ENCODE results near the gene CNOT9. TPM values are rescaled to one million over a fixed set of nuclear protein-coding genes. Genes with fewer than 3 reads are reported as not detected.

Gene CNOT9
- total RNA-seq, 1 donor from 2014 or later, result 35.6 TPM

DNA sequence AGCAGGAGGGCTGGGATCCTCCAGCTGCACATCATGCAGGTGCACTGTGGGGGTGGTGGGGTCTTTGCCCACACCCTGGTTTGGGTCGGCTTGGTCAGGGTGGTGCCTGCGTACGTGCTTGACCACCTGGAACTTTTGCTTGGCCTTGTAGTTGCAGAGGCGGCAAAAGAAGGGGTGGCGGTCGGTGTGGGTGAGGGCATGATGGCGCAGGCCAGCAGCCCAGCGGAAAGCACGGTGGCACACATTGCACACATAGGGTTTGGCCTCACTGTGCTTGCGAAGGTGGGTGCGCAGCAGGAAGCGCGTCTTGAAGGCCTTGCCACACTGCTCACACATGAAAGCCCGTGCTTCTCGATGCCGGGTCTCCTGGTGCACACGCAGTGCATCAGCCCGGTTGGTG is 69.7 kb downstream of the CNOT9 start:
- Histone ChIP-seq H3K27me3 (ENCODE audit: insufficient read depth, low read length) (no peaks in the 10 kb centered on the region), H2AFZ (ENCODE audit: low read depth, low read length) (no peak overlapping the region), H3K9me3 (ENCODE audit: insufficient read depth, low read depth, low read length) (no peaks in the 10 kb centered on the region), H4K20me1 (ENCODE audit: insufficient read depth, low read length) (peaks cover 10% of the 10 kb centered on the region), H3K27ac (ENCODE audit: low read depth, low read length) (no peak overlapping the region), H3K79me2 (ENCODE audit: insufficient read depth, low read length) (peaks cover 3% of the 10 kb centered on the region), H3K4me1 (ENCODE audit: insufficient read depth, low read length) (no peaks in the 10 kb centered on the region), H3K36me3 (ENCODE audit: insufficient read depth, low read length) (peaks cover 52% of the 10 kb centered on the region), H3K9ac (ENCODE audit: low read length) (no peak overlapping the region), H3K4me3 (ENCODE audit: insufficient read depth, low read depth, low read length) (no peak overlapping the region), H3K4me2 (ENCODE audit: low read length) (no peak overlapping the region)
- FAIRE-seq (no peak), DNase-seq (ENCODE audit: low read depth) (no peak)
- no peaks in the 10 kb centered on the region for H3K27me3 Mint-ChIP-seq (ENCODE audit: low read depth, unreplicated experiment)
- TF ChIP-seq EZH2 (IDR thresholded peaks at IDR 0.05; ENCODE audit: insufficient read depth, low read length) (no peak), CTCF (IDR thresholded peaks at IDR 0.05; ENCODE audit: insufficient read depth, low read depth, low read length) (no peak)
- H3K4me3 Mint-ChIP-seq (ENCODE audit: unreplicated experiment), result no peak overlapping the region
- H3K36me3 Mint-ChIP-seq (ENCODE audit: low read depth, unreplicated experiment), result peaks cover 35% of the 10 kb centered on the region
- no peak overlapping the region for H3K27ac Mint-ChIP-seq (ENCODE audit: unreplicated experiment)
- no peaks in the 10 kb centered on the region for H3K4me1 Mint-ChIP-seq (ENCODE audit: low read depth, unreplicated experiment)
- peaks cover 4% of the 10 kb centered on the region for H3K9me3 Mint-ChIP-seq (ENCODE audit: unreplicated experiment)

DNA sequence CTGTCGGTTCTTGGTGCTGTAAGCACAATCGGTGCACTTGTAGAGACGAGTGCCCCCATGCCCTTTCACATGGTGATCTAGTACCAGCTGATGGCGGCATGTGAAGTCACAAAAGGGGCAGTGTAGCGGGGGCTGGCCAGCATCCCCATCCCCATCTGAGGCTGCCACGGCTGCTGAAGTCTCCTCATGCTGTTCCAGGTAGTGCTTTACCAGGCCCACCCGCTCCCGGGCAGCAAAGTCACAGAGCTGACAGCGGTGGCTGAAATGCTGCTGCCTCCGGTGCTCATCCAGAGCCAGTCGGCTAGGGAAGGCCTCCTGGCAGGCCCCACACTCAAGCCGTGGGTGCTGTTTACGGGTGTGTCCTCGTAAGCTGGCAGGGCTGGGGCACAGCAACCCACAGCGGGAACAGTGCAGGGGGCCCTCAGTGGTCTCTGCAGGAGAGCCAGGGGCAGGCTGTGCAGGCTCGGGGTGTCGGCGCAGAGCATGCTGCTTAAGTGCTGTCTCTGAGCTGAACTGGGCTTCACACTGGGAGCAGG is 73.5 kb downstream of the CNOT9 start:
- Mint-ChIP-seq H3K9me3 (ENCODE audit: unreplicated experiment) (no peaks in the 10 kb centered on the region), H3K4me3 (ENCODE audit: unreplicated experiment) (no peak overlapping the region), H3K4me1 (ENCODE audit: low read depth, unreplicated experiment) (no peaks in the 10 kb centered on the region), H3K27me3 (ENCODE audit: low read depth, unreplicated experiment) (no peaks in the 10 kb centered on the region), H3K27ac (ENCODE audit: unreplicated experiment) (no peak overlapping the region), H3K36me3 (ENCODE audit: low read depth, unreplicated experiment) (peaks cover 20% of the 10 kb centered on the region)
- DNase-seq (ENCODE audit: low read depth) (no peak), FAIRE-seq (no peak)
- H3K27ac ChIP-seq (ENCODE audit: low read depth, low read length), result no peak overlapping the region
- H3K36me3 ChIP-seq (ENCODE audit: insufficient read depth, low read length), result peaks cover 62% of the 10 kb centered on the region
- H4K20me1 ChIP-seq (ENCODE audit: insufficient read depth, low read length), result peaks cover 8% of the 10 kb centered on the region
- no peaks in the 10 kb centered on the region for H3K27me3 ChIP-seq (ENCODE audit: insufficient read depth, low read length)
- H3K9ac ChIP-seq (ENCODE audit: low read length), result no peak overlapping the region
- no peak overlapping the region for H3K4me2 ChIP-seq (ENCODE audit: low read length)
- H3K79me2 ChIP-seq (ENCODE audit: insufficient read depth, low read length), result peaks cover 17% of the 10 kb centered on the region
- H3K4me1 ChIP-seq (ENCODE audit: insufficient read depth, low read length), result peaks cover 8% of the 10 kb centered on the region
- no peak overlapping the region for H2AFZ ChIP-seq (ENCODE audit: low read depth, low read length)
- H3K9me3 ChIP-seq (ENCODE audit: insufficient read depth, low read depth, low read length), result no peaks in the 10 kb centered on the region
- TF ChIP-seq EZH2 (IDR thresholded peaks at IDR 0.05; ENCODE audit: insufficient read depth, low read length) (no peak), CTCF (IDR thresholded peaks at IDR 0.05; ENCODE audit: insufficient read depth, low read depth, low read length) (no peak)
- no peak overlapping the region for H3K4me3 ChIP-seq (ENCODE audit: insufficient read depth, low read depth, low read length)

- H3K36me3 Mint-ChIP-seq (ENCODE audit: low read depth, unreplicated experiment), result peaks cover 15% of the 10 kb centered on the region
- H3K27ac ChIP-seq (ENCODE audit: low read depth, low read length), result no peak overlapping the region
- H3K4me3 ChIP-seq (ENCODE audit: insufficient read depth, low read depth, low read length), result no peak overlapping the region
- H3K4me1 Mint-ChIP-seq (ENCODE audit: low read depth, unreplicated experiment), result no peaks in the 10 kb centered on the region
- H3K4me3 Mint-ChIP-seq (ENCODE audit: unreplicated experiment), result no peak overlapping the region
- H3K27me3 Mint-ChIP-seq (ENCODE audit: low read depth, unreplicated experiment), result no peaks in the 10 kb centered on the region
- no peaks in the 10 kb centered on the region for H3K9me3 Mint-ChIP-seq (ENCODE audit: unreplicated experiment)
- H3K4me2 ChIP-seq (ENCODE audit: low read length), result no peak overlapping the region
- peaks cover 62% of the 10 kb centered on the region for H3K36me3 ChIP-seq (ENCODE audit: insufficient read depth, low read length)
- TF ChIP-seq EZH2 (IDR thresholded peaks at IDR 0.05; ENCODE audit: insufficient read depth, low read length) (no peak), CTCF (IDR thresholded peaks at IDR 0.05; ENCODE audit: insufficient read depth, low read depth, low read length) (no peak)
- peaks cover 8% of the 10 kb centered on the region for H3K4me1 ChIP-seq (ENCODE audit: insufficient read depth, low read length)
- H3K9ac ChIP-seq (ENCODE audit: low read length), result no peak overlapping the region
- no peak for DNase-seq (ENCODE audit: low read depth)
- peaks cover 13% of the 10 kb centered on the region for H4K20me1 ChIP-seq (ENCODE audit: insufficient read depth, low read length)
- H3K27ac Mint-ChIP-seq (ENCODE audit: unreplicated experiment), result no peak overlapping the region
- no peaks in the 10 kb centered on the region for H3K27me3 ChIP-seq (ENCODE audit: insufficient read depth, low read length)
- FAIRE-seq, result no peak
- peaks cover 21% of the 10 kb centered on the region for H3K79me2 ChIP-seq (ENCODE audit: insufficient read depth, low read length)
- H3K9me3 ChIP-seq (ENCODE audit: insufficient read depth, low read depth, low read length), result no peaks in the 10 kb centered on the region
- no peak overlapping the region for H2AFZ ChIP-seq (ENCODE audit: low read depth, low read length)
Observed at GRCh38 chr2:218642786-218643185, 74.1 kb downstream of the CNOT9 start.
